Tibial nerve (tissue), 4 donors: Measurements from ENCODE around the gene CD40.
A peak's percentile ranks its signal among the peaks of the same experiment; 100 is the strongest.

Experiments used
- EP300 ChIP-seq, 2 donors: sonication (generic); formaldehyde crosslinking; IDR thresholded peaks; one replicate each; pipeline ENCODE4 v1.6.1; 2017; ENCODE audit warnings: antibody characterized with exemption in 2 of 2, mild to moderate bottlenecking in 1 of 2
- POLR2A ChIP-seq, 2 donors: fragments of 450-650 bp; IDR thresholded peaks; one replicate each; pipeline ENCODE4 v1.6.1; 2017; ENCODE audit warnings: antibody characterized with exemption in 2 of 2, mild to moderate bottlenecking in 2 of 2, moderate library complexity in 2 of 2
- TF ChIP-seq, protein P1 (sequence below), 5 experiments: fragments of 200-600 bp in 3 of 5; fragments of 450-650 bp in 2 of 5; sonication (generic) in 3 of 5; IDR thresholded peaks; one replicate each; pipeline ENCODE4 v1.5.1; 2016 to 2019; ENCODE audit warnings: antibody characterized with exemption in 5 of 5, mild to moderate bottlenecking in 3 of 5, moderate library complexity in 2 of 5

GRCh38 chr20:46111028-46111835 lies 6.9 kb upstream of the CD40 start:
- TF ChIP-seq EP300 (IDR thresholded peaks at IDR 0.05) (peak in 1 of 2 donors; percentile 47), POLR2A (IDR thresholded peaks at IDR 0.05) (no peak)
- TF ChIP-seq, protein P1, sequence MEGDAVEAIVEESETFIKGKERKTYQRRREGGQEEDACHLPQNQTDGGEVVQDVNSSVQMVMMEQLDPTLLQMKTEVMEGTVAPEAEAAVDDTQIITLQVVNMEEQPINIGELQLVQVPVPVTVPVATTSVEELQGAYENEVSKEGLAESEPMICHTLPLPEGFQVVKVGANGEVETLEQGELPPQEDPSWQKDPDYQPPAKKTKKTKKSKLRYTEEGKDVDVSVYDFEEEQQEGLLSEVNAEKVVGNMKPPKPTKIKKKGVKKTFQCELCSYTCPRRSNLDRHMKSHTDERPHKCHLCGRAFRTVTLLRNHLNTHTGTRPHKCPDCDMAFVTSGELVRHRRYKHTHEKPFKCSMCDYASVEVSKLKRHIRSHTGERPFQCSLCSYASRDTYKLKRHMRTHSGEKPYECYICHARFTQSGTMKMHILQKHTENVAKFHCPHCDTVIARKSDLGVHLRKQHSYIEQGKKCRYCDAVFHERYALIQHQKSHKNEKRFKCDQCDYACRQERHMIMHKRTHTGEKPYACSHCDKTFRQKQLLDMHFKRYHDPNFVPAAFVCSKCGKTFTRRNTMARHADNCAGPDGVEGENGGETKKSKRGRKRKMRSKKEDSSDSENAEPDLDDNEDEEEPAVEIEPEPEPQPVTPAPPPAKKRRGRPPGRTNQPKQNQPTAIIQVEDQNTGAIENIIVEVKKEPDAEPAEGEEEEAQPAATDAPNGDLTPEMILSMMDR (IDR thresholded peaks at IDR 0.05): no peak
